ENCODE data around the gene RND2. TPM values are rescaled to one million over a fixed set of nuclear protein-coding genes. Genes with fewer than 3 reads are reported as not detected.
"Not testable (repeated sequence)": the region's sequence is repeated elsewhere in the genome, so short reads cannot be mapped to it uniquely, and the experiment has no call there.

The RND2 gene, protein sequence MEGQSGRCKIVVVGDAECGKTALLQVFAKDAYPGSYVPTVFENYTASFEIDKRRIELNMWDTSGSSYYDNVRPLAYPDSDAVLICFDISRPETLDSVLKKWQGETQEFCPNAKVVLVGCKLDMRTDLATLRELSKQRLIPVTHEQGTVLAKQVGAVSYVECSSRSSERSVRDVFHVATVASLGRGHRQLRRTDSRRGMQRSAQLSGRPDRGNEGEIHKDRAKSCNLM
- 10 to 100 TPM; 36.1 to 55.5 TPM for total RNA-seq
- 85.1 TPM for polyA plus RNA-seq (2013, experiment 1 of 2)
- 79.7 TPM for polyA plus RNA-seq (2013, experiment 2 of 2)
- long read RNA-seq, experiment 1, full-length matches to known transcripts: 27 of 54 reads
- long read RNA-seq, experiment 1, partial matches to known transcripts: 14 of 54 reads
- long read RNA-seq, experiment 1, other reads (novel, unspliced or antisense): 13 of 54 reads
- long read RNA-seq, experiment 2, full-length matches to known transcripts: 121 of 177 reads
- long read RNA-seq, experiment 2, partial matches to known transcripts: 15 of 177 reads
- long read RNA-seq, experiment 2, other reads (novel, unspliced or antisense): 41 of 177 reads
- long read RNA-seq, experiment 3, full-length matches to known transcripts: 12 of 49 reads
- long read RNA-seq, experiment 3, partial matches to known transcripts: 7 of 49 reads
- long read RNA-seq, experiment 3, other reads (novel, unspliced or antisense): 30 of 49 reads
- long read RNA-seq, experiment 4, full-length matches to known transcripts: 223 of 410 reads
- long read RNA-seq, experiment 4, partial matches to known transcripts: 46 of 410 reads
- long read RNA-seq, experiment 4, other reads (novel, unspliced or antisense): 141 of 410 reads

GRCh38 chr17:43024407-43025289 lies at the start of gene RND2:
Gene RND2, plus strand, starts transcription at chr17:43025231. Its CDS starts 117 bp downstream, at chr17:43025348.
- Histone ChIP-seq H3K4me3 (ENCODE audit: low read length) (peak within 1 kb of the TSS; percentile 93), H3K9ac (ENCODE audit: extremely low read depth, low read length, poor library complexity, severe bottlenecking) (peak within 1 kb of the TSS; percentile 92), H3K9me3 (ENCODE audit: control insufficient read depth, low read length) (no peaks in the 10 kb centered on the region), H3K27ac (ENCODE audit: low read depth, low read length) (peak within 1 kb of the TSS; percentile 97), H3K27me3 (ENCODE audit: control insufficient read depth, insufficient read depth, low read length, poor library complexity, severe bottlenecking) (no peaks in the 10 kb centered on the region), H3K4me1 (ENCODE audit: control insufficient read depth, insufficient read depth, low read length) (peaks cover 9% of the 10 kb centered on the region), H3K36me3 (ENCODE audit: control insufficient read depth, insufficient read depth, low read length) (peaks cover 9% of the 10 kb centered on the region)
- Mint-ChIP-seq H3K4me3 (peak within 1 kb of the TSS; percentile 70), H3K27me3 (ENCODE audit: insufficient read depth) (no peaks in the 10 kb centered on the region), H3K9me3 (no peaks in the 10 kb centered on the region), H3K36me3 (ENCODE audit: low read depth) (peaks cover 23% of the 10 kb centered on the region), H3K27ac (peak within 1 kb of the TSS; percentile 96), H3K4me1 (peaks cover 22% of the 10 kb centered on the region)
- peak; percentile 99 for DNase-seq
- WGBS, 2 experiments (ENCODE audit: insufficient coverage in 1 of 2, insufficient read length in 1 of 2): 1 to 2% methylated on average over 28 to 54 of the region's 61 CpGs
- TF ChIP-seq, protein P1, sequence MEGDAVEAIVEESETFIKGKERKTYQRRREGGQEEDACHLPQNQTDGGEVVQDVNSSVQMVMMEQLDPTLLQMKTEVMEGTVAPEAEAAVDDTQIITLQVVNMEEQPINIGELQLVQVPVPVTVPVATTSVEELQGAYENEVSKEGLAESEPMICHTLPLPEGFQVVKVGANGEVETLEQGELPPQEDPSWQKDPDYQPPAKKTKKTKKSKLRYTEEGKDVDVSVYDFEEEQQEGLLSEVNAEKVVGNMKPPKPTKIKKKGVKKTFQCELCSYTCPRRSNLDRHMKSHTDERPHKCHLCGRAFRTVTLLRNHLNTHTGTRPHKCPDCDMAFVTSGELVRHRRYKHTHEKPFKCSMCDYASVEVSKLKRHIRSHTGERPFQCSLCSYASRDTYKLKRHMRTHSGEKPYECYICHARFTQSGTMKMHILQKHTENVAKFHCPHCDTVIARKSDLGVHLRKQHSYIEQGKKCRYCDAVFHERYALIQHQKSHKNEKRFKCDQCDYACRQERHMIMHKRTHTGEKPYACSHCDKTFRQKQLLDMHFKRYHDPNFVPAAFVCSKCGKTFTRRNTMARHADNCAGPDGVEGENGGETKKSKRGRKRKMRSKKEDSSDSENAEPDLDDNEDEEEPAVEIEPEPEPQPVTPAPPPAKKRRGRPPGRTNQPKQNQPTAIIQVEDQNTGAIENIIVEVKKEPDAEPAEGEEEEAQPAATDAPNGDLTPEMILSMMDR (conservative IDR thresholded peaks at IDR 0.05): peak; percentile 81

- no peak for DNase-seq
- peaks cover 9% of the 10 kb centered on the region for H3K4me1 Mint-ChIP-seq
- TF ChIP-seq, protein P1 (conservative IDR thresholded peaks at IDR 0.05): no peak
- Histone ChIP-seq H3K9me3 (ENCODE audit: control insufficient read depth, low read length) (no peaks in the 10 kb centered on the region), H3K9ac (ENCODE audit: extremely low read depth, low read length, poor library complexity, severe bottlenecking) (no peak overlapping the region), H3K27me3 (ENCODE audit: control insufficient read depth, insufficient read depth, low read length, poor library complexity, severe bottlenecking) (no peaks in the 10 kb centered on the region), H3K27ac (ENCODE audit: low read depth, low read length) (no peak overlapping the region), H3K4me3 (ENCODE audit: low read length) (no peak overlapping the region), H3K36me3 (ENCODE audit: control insufficient read depth, insufficient read depth, low read length) (peaks cover 5% of the 10 kb centered on the region), H3K4me1 (ENCODE audit: control insufficient read depth, insufficient read depth, low read length) (peaks cover 5% of the 10 kb centered on the region)
- no peaks in the 10 kb centered on the region for H3K27me3 Mint-ChIP-seq (ENCODE audit: insufficient read depth)
- peaks cover 12% of the 10 kb centered on the region for H3K36me3 Mint-ChIP-seq (ENCODE audit: low read depth)
- peaks cover 6% of the 10 kb centered on the region for H3K9me3 Mint-ChIP-seq
- H3K4me3 Mint-ChIP-seq: no peak overlapping the region
- 95 to 100% methylated on average over 1 to 2 of the region's 2 CpGs for WGBS, 2 experiments (ENCODE audit: insufficient coverage in 1 of 2, insufficient read length in 1 of 2)
- H3K27ac Mint-ChIP-seq: no peak overlapping the region
Measured at GRCh38 chr17:42975265-42975664, 49.8 kb upstream of the RND2 start.

DNA sequence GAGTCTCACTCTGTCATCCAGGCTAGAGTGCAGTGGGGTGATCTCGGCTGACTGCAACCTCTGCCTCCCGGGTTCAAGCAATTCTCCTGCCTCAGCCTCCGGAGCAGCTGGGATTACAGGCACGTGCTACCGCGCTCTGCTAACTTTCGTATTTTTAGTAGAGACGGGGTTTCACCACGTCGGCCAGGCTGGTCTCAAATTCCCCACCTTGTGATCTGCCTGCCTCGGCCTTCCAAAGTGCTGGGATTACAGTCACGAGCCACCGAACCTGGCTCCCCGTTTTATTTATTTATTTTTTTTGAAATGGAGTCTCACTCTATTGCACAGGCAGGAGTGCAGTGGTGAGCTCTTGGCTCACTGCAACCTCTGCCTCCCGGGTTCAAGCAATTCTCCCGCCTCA lies 49.3 kb upstream of the RND2 start:
- not testable (repeated sequence) for H3K36me3 ChIP-seq (ENCODE audit: control insufficient read depth, insufficient read depth, low read length); H3K27ac ChIP-seq (ENCODE audit: low read depth, low read length); H3K27ac Mint-ChIP-seq; H3K9me3 Mint-ChIP-seq; H3K4me3 ChIP-seq (ENCODE audit: low read length); H3K4me3 Mint-ChIP-seq; H3K9ac ChIP-seq (ENCODE audit: extremely low read depth, low read length, poor library complexity, severe bottlenecking); H3K4me1 Mint-ChIP-seq; H3K9me3 ChIP-seq (ENCODE audit: control insufficient read depth, low read length); H3K27me3 ChIP-seq (ENCODE audit: control insufficient read depth, insufficient read depth, low read length, poor library complexity, severe bottlenecking); H3K27me3 Mint-ChIP-seq (ENCODE audit: insufficient read depth); H3K4me1 ChIP-seq (ENCODE audit: control insufficient read depth, insufficient read depth, low read length); DNase-seq
- peaks cover 11% of the 10 kb centered on the region for H3K36me3 Mint-ChIP-seq (ENCODE audit: low read depth)
- WGBS, 2 experiments (ENCODE audit: insufficient coverage in 1 of 2, insufficient read length in 1 of 2): 91 to 92% methylated on average over 14 to 16 of the region's 16 CpGs

Data from endodermal cell (in vitro differentiated cells).